Esophagus muscularis mucosa (tissue), 4 donors: ENCODE data around the gene GABRA4. TPM values are rescaled to one million over a fixed set of nuclear protein-coding genes. Genes with fewer than 3 reads are reported as not detected.

Experiments
- DNase-seq: peaks from one replicate; pipeline ENCODE4 v3.0.0-alpha.2; 2017; ENCODE audit errors: extremely low spot score
- H3K27ac ChIP-seq, 4 donors: fragments of 200-600 bp; sonication (generic); replicated peaks in 1 of 4; 1 replicate in 3 of 4; 2 replicates in 1 of 4; pipeline ENCODE4 v1.5.1; 2016 to 2019; ENCODE audit warnings: mild to moderate bottlenecking in 1 of 4
- H3K27me3 ChIP-seq, 4 donors: fragments of 200-600 bp; sonication (generic); one replicate each; pipeline versions ENCODE4 v1.5.1 to v1.6.0; 2016 to 2019
- H3K36me3 ChIP-seq, 4 donors: fragments of 200-600 bp; sonication (generic); one replicate each; pipeline ENCODE4 v1.5.1; 2016 to 2019
- H3K4me1 ChIP-seq, 4 donors: fragments of 200-600 bp; sonication (generic); one replicate each; pipeline ENCODE4 v1.5.1; 2016 to 2019
- H3K4me3 ChIP-seq, 4 donors: fragments of 200-600 bp; sonication (generic); 1 replicate in 2 of 4; 2 replicates in 2 of 4; pipeline ENCODE4 v1.5.1; 2016 to 2019; ENCODE audit warnings: mild to moderate bottlenecking in 4 of 4, moderate library complexity in 1 of 4
- H3K9me3 ChIP-seq, 4 donors: fragments of 200-600 bp; sonication (generic); 1 replicate in 3 of 4; 2 replicates in 1 of 4; pipeline ENCODE4 v1.5.1; 2016 to 2019
- CTCF ChIP-seq, 3 experiments: fragments of 200-600 bp in 2 of 3; fragments of 450-650 bp in 1 of 3; sonication (generic) in 2 of 3; IDR thresholded peaks; one replicate each; pipeline ENCODE4 v1.5.1; 2017 to 2019; ENCODE audit warnings: antibody characterized with exemption in 3 of 3, mild to moderate bottlenecking in 2 of 3, moderate library complexity in 1 of 3
- EP300 ChIP-seq: sonication (generic); formaldehyde crosslinking; IDR thresholded peaks from one replicate; pipeline ENCODE4 v1.6.1; 2017; ENCODE audit warnings: antibody characterized with exemption
- POLR2A ChIP-seq: fragments of 450-650 bp; IDR thresholded peaks from one replicate; pipeline ENCODE4 v1.6.1; 2017; ENCODE audit warnings: antibody characterized with exemption, moderate library complexity, mild to moderate bottlenecking, low read depth
- POLR2AphosphoS5 ChIP-seq, 2 donors: sonication (generic); formaldehyde crosslinking; IDR thresholded peaks; one replicate each; pipeline ENCODE4 v1.6.1; 2017; ENCODE audit warnings: antibody characterized with exemption in 2 of 2
- WGBS: methylation state at CpG from one replicate; pipeline ENCODE4 v1.1.5; 2018; 5-methylcytosine and 5-hydroxymethylcytosine counted together
- intact Hi-C: fragments of 100-400 bp; cut with DNase I; formaldehyde crosslinking; loops from one replicate; pipeline ENCODE4 v1.15.1; 2023
- total RNA-seq, 4 donors: library from RNA; depleted of rRNA; stranded (reverse); fragments of >200 nt; gene quantifications; one replicate each; pipeline versions ENCODE4 v1.1.0 to v1.2.1, GENCODE V29; 2016

Gene GABRA4
- total RNA-seq, 4 donors from 2014 or later: under 0.01 TPM; not detected in 2

DNA sequence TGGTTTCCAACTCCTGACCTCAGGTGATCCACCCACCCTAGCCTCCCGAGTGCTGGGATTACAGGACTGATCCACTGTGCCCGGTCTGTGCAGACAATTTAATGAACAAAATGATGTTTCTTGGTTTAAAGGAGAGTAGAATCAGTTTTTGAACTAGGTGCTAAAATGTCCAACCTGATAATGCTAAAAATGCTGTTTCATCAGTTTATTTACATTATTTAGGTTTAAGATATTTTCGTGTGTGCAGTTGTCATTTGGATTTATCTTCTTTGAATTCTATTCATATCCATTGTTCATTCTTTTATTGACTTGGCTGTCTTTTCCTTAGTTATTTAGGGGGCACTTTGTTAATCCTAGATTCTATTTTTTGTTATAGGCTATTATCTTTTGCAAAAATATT, 20.0 kb upstream of the GABRA4 start:
- Histone ChIP-seq H3K27me3 (no peaks in the 10 kb centered on the region), H3K4me1 (peaks cover 0 to 5% (median 2%) of the 10 kb centered on the region in 4 donors), H3K27ac (no peak overlapping the region), H3K9me3 (no peaks in the 10 kb centered on the region), H3K36me3 (no peaks in the 10 kb centered on the region), H3K4me3 (no peak overlapping the region)
- no peak for DNase-seq
- 75% methylated on average over 3 of the region's 3 CpGs for WGBS
- intact Hi-C loops: no loop called here
- TF ChIP-seq POLR2AphosphoS5 (IDR thresholded peaks at IDR 0.05) (no peak), POLR2A (no peak), EP300 (no peak), CTCF (IDR thresholded peaks at IDR 0.05) (no peak)

DNA sequence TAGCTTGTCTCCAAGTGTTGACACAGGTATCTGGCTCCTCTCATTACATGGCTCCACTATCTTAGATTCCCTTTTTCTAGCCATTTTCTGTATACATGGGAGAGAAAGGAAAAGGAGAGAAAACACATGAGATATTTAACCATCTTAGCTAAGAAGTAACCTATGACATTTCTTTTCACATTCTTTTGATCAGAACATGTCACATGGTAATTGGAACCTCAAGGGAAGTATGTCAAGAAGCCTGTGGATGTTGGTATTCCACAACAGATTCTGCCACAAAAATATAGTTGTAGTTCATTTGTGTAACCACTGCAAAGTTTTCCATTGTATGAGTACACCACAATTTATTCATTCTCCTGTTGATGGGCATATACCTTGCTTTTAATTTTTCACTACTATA, 19.3 kb upstream of the GABRA4 start:
- DNase-seq: no peak
- H3K36me3 ChIP-seq: no peaks in the 10 kb centered on the region
- intact Hi-C loops: no loop called here
- H3K27me3 ChIP-seq: no peaks in the 10 kb centered on the region
- TF ChIP-seq CTCF (IDR thresholded peaks at IDR 0.05) (no peak), POLR2A (no peak), EP300 (no peak), POLR2AphosphoS5 (IDR thresholded peaks at IDR 0.05) (no peak)
- peaks cover 0 to 5% (median 2%) of the 10 kb centered on the region in 4 donors for H3K4me1 ChIP-seq
- H3K27ac ChIP-seq: no peak overlapping the region
- no peak overlapping the region for H3K4me3 ChIP-seq
- H3K9me3 ChIP-seq: no peaks in the 10 kb centered on the region

DNA sequence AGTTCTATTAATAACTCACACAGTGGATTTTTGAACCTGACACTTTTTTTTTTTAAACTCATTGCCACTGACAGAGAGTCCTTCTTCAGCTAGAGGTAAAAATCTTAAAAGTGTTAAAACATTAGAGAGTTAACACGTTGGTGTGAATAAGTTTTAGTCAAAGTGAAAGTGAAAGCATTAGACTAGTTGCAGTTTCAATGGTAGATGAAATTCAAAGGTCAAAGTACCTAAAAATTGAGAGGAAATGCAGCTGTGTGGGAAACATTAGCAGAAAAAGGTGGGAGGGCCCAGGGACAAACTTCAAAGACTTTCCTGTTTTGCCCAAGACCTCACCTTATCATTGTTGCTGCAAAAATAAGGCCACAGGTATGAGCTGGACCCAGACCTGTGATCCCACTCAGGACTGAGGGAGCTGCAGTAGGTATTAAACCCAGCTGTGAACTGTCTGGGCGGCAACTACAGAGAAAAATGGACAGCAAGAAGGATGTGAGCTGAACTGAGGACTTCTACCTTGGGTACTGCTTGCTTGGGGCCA, 17.6 kb upstream of the GABRA4 start:
- TF ChIP-seq EP300: no peak
- no peak for TF ChIP-seq CTCF (IDR thresholded peaks at IDR 0.05)
- no peak for TF ChIP-seq POLR2A
- no peak for TF ChIP-seq POLR2AphosphoS5 (IDR thresholded peaks at IDR 0.05)
- intact Hi-C loops: no loop called here
- Histone ChIP-seq H3K36me3 (no peaks in the 10 kb centered on the region), H3K4me1 (peaks cover 0 to 5% (median 2%) of the 10 kb centered on the region in 4 donors), H3K9me3 (no peaks in the 10 kb centered on the region), H3K27ac (no peak overlapping the region), H3K27me3 (no peaks in the 10 kb centered on the region), H3K4me3 (no peak overlapping the region)
- WGBS: 58% methylated on average over 2 of the region's 2 CpGs
- DNase-seq: no peak

GRCh38 chr4:47010347-47010911, 17.0 kb upstream of the GABRA4 start:
- Histone ChIP-seq H3K36me3 (no peaks in the 10 kb centered on the region), H3K9me3 (no peaks in the 10 kb centered on the region), H3K27ac (no peak overlapping the region), H3K4me3 (no peak overlapping the region), H3K4me1 (peaks cover 0 to 5% (median 2%) of the 10 kb centered on the region in 4 donors), H3K27me3 (no peaks in the 10 kb centered on the region)
- no peak for DNase-seq
- intact Hi-C loops: no loop called here
- no peak for TF ChIP-seq POLR2AphosphoS5 (IDR thresholded peaks at IDR 0.05)
- TF ChIP-seq CTCF (IDR thresholded peaks at IDR 0.05): no peak
- TF ChIP-seq POLR2A: no peak
- no peak for TF ChIP-seq EP300

DNA sequence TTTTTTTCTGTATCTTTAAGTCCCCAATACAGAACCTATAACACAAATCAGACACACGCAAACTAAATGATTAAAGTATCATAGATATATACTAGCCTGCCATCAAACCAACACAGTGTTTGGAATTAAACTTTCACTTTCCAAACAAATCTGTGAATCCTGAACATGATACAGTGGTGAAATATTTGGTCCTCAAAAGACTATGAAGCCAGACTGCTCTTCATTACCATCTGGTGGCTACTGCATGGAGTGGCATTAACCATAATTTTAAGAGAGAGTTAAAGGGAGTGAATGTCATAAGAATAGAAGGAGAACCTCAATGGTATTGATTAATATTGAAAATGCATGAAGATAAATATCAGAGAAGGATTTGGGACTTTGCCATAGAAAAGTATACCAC, 9.2 kb upstream of the GABRA4 start:
- no peak overlapping the region for H3K27ac ChIP-seq
- H3K4me3 ChIP-seq: no peak overlapping the region
- TF ChIP-seq EP300 (no peak), POLR2AphosphoS5 (IDR thresholded peaks at IDR 0.05) (no peak), POLR2A (no peak), CTCF (IDR thresholded peaks at IDR 0.05) (no peak)
- intact Hi-C loops: no loop called here
- 45% methylated on average over 1 of the region's 1 CpG for WGBS
- H3K9me3 ChIP-seq: no peaks in the 10 kb centered on the region
- H3K4me1 ChIP-seq: peaks cover 0 to 6% (median 0%) of the 10 kb centered on the region in 4 donors
- DNase-seq: no peak
- H3K36me3 ChIP-seq: no peaks in the 10 kb centered on the region
- no peaks in the 10 kb centered on the region for H3K27me3 ChIP-seq
